HCT116 (cell line): ENCODE measurements around the gene IRF3. TPM values are rescaled to one million over a fixed set of nuclear protein-coding genes. Genes with fewer than 3 reads are reported as not detected.
A peak's percentile ranks its signal among the peaks of the same experiment; 100 is the strongest.

Source experiments
- ATAC-seq: fragments of 200-7000 bp; cut with Tn5 transposase; 2 replicates; pipeline ENCODE4 v1.9.1; 2020; ENCODE audit warnings: mild to moderate bottlenecking, moderate library complexity
- BruUV-seq: library from RNA; stranded (reverse); fragments of 400-500 nt; replicated peaks from 2 replicates; lab custom pipeline; 2021; lab: Mats Ljungman, UMichigan
- CTCF ChIA-PET: fragments of 300-600 bp; sonication (Branson Sonifier 250); formaldehyde crosslinking; loops from one replicate; lab custom pipeline; 2021; ENCODE audit warnings: antibody characterized with exemption; lab: Charles Lee
- POLR2A ChIA-PET: fragments of 300-600, 350-600 bp; sonication (Branson Sonifier 250); formaldehyde crosslinking; loops from one replicate; lab custom pipeline; 2021; ENCODE audit warnings: antibody characterized with exemption; lab: Charles Lee
- RAD21 ChIA-PET, 2 experiments: fragments of 300-600 bp; sonication (Branson Sonifier 250); formaldehyde crosslinking; loops; one replicate each; lab custom pipeline; 2023; ENCODE audit warnings: low total read pairs in 2 of 2; ENCODE audit not compliant: uncharacterized antibody in 2 of 2, unreplicated experiment in 2 of 2, low non-redundant PET in 1 of 2; lab: Charles Lee
- DNase-seq: peaks from one replicate; pipeline ENCODE4 v3.0.0-alpha.2; 2010; ENCODE audit warnings: low read depth, low spot score
- H2AFZ ChIP-seq: fragments of 200-600 bp; shearing (Covaris generic), sonication (generic); 2 replicates; pipeline ENCODE4 v1.6.1; 2017; ENCODE audit warnings: low read depth, mixed run types, mixed read lengths, antibody characterized with exemption, low read length; ENCODE audit not compliant: poor library complexity, severe bottlenecking
- H3K27ac ChIP-seq: 2 replicates; pipeline ENCODE4 v1.5.1; 2012; ENCODE audit warnings: low read depth, low read length
- H3K27me3 ChIP-seq: fragments of 200-600 bp; sonication (generic); 2 replicates; pipeline ENCODE4 v1.6.1; 2016; ENCODE audit warnings: mixed run types, low read length, mixed read lengths; ENCODE audit not compliant: insufficient read depth
- H3K36me3 ChIP-seq, 2 experiments: fragments of 200-500 bp in 1 of 2; fragments of 200-600 bp in 1 of 2; sonication (Bioruptor generic) in 1 of 2; sonication (generic) in 1 of 2; 2 replicates each; pipeline versions ENCODE4 v1.5.1 to v1.6.1; 2014 to 2016; ENCODE audit warnings: low read length in 2 of 2, inconsistent platforms in 1 of 2, mixed read lengths in 1 of 2, mixed run types in 1 of 2; ENCODE audit not compliant: insufficient read depth in 2 of 2, control insufficient read depth in 1 of 2
- H3K4me1 ChIP-seq, 2 experiments: fragments of 200-600 bp in 1 of 2; sonication (generic) in 1 of 2; 2 replicates each; pipeline versions ENCODE4 v1.5.1 to v1.6.1; 2012 to 2017; ENCODE audit warnings: low read length in 2 of 2, inconsistent platforms in 1 of 2, mild to moderate bottlenecking in 1 of 2, mixed read lengths in 1 of 2, mixed run types in 1 of 2, moderate library complexity in 1 of 2; ENCODE audit not compliant: insufficient read depth in 2 of 2, control insufficient read depth in 1 of 2
- H3K4me2 ChIP-seq: fragments of 200-600 bp; sonication (generic); 2 replicates; pipeline ENCODE4 v1.6.1; 2017; ENCODE audit warnings: mixed run types, low read length, mixed read lengths
- H3K4me3 ChIP-seq, 2 experiments: fragments of 200-600 bp in 1 of 2; sonication (generic) in 1 of 2; replicated peaks in 1 of 2; 2 replicates each; pipeline ENCODE4 v1.5.1; 2011 to 2016; ENCODE audit warnings: low read length in 2 of 2, control low read depth in 1 of 2, low read depth in 1 of 2, mild to moderate bottlenecking in 1 of 2, mixed read lengths in 1 of 2, mixed run types in 1 of 2
- H3K79me2 ChIP-seq: fragments of 200-600 bp; sonication (generic); 2 replicates; pipeline ENCODE4 v1.6.1; 2017; ENCODE audit warnings: mild to moderate bottlenecking, mixed run types, low read length, moderate library complexity, mixed read lengths; ENCODE audit not compliant: insufficient read depth
- H3K9ac ChIP-seq: fragments of 200-600 bp; sonication (generic); 2 replicates; pipeline ENCODE4 v1.6.1; 2016; ENCODE audit warnings: low read length, mixed read lengths
- H3K9me2 ChIP-seq: fragments of 200-600 bp; sonication (generic), shearing (Covaris generic); 2 replicates; pipeline ENCODE4 v1.6.1; 2017; ENCODE audit warnings: mixed run types, mild to moderate bottlenecking, moderate library complexity; ENCODE audit not compliant: insufficient read depth
- H3K9me3 ChIP-seq, 2 experiments: fragments of 200-500 bp in 1 of 2; fragments of 200-600 bp in 1 of 2; sonication (Bioruptor generic) in 1 of 2; sonication (generic) in 1 of 2; 2 replicates each; pipeline ENCODE4 v1.6.1; 2014 to 2017; ENCODE audit warnings: low read length in 2 of 2, mixed read lengths in 2 of 2, inconsistent platforms in 1 of 2, low read depth in 1 of 2, mild to moderate bottlenecking in 1 of 2, mixed run types in 1 of 2, moderate library complexity in 1 of 2; ENCODE audit not compliant: control insufficient read depth in 1 of 2, insufficient read depth in 1 of 2
- H4K20me1 ChIP-seq: fragments of 200-600 bp; sonication (generic), shearing (Covaris generic); 2 replicates; pipeline ENCODE4 v1.6.1; 2017; ENCODE audit warnings: mixed run types, mild to moderate bottlenecking, moderate library complexity; ENCODE audit not compliant: insufficient read depth
- JUND ChIP-seq: IDR thresholded peaks from 2 replicates; pipeline ENCODE4 v1.6.1; 2012
- POLR2A ChIP-seq: IDR thresholded peaks from 2 replicates; pipeline ENCODE4 v1.7.0; 2011; ENCODE audit warnings: borderline replicate concordance; ENCODE audit not compliant: insufficient read depth, insufficient read length; ENCODE audit errors: extremely low read depth
- ZFX ChIP-seq: fragments of 450-650 bp; IDR thresholded peaks from 2 replicates; pipeline ENCODE4 v1.6.1; 2017
- intact Hi-C: fragments of 100-400 bp; cut with micrococcal nuclease; formaldehyde crosslinking; loops from 2 replicates; pipeline ENCODE4 v1.10.0; 2022
- total RNA-seq: library from RNA; stranded (reverse); gene quantifications from one replicate; pipeline ENCODE4 v1.2.1, GENCODE V29; 2021; ENCODE audit not compliant: unreplicated experiment
- TF ChIP-seq, protein P1 (sequence below): IDR thresholded peaks from 2 replicates; pipeline ENCODE4 v1.6.1; 2011; ENCODE audit warnings: mild to moderate bottlenecking, low read length, moderate library complexity; ENCODE audit not compliant: insufficient replicate concordance; ENCODE audit errors: extremely low read depth
- TF ChIP-seq, protein P2 (sequence below): IDR thresholded peaks from 2 replicates; pipeline ENCODE4 v1.6.1; 2012
- TF ChIP-seq, protein P3 (sequence below), 3 experiments: fragments of 200-600 bp in 1 of 3; sonication (generic) in 1 of 3; IDR thresholded peaks in 2 of 3; conservative IDR thresholded peaks in 1 of 3; 2 replicates each; pipeline ENCODE4 v1.5.1; 2012 to 2017; ENCODE audit warnings: low read depth in 2 of 3, low read length in 2 of 3, antibody characterized with exemption in 1 of 3, borderline replicate concordance in 1 of 3, control low read depth in 1 of 3, mild to moderate bottlenecking in 1 of 3, mixed read lengths in 1 of 3, mixed run types in 1 of 3, moderate library complexity in 1 of 3; ENCODE audit not compliant: insufficient read depth in 1 of 3

Gene IRF3
- total RNA-seq, 1 experiment from 2014 or later: 129 TPM

DNA sequence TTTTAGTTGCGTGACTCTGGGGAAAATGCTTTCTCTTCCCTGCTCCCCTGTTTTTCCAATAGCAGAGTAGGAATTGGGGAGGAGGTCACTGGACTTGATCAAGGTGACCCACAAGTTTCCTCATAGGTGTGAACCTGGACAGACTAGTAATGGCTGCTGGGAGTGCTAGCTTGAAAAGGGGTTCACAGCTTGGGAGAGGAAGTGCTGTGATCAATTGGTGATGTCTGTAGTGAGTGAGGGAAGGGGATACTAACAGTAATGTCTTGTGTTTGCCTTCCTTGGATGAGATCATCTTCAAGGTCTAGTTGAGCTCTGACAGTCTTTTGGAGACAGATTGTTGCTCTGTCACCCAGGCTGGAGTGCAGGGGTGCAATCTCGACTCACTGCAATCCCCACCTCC, 1.8 kb upstream of the IRF3 start (continued):
- TF ChIP-seq, protein P1, sequence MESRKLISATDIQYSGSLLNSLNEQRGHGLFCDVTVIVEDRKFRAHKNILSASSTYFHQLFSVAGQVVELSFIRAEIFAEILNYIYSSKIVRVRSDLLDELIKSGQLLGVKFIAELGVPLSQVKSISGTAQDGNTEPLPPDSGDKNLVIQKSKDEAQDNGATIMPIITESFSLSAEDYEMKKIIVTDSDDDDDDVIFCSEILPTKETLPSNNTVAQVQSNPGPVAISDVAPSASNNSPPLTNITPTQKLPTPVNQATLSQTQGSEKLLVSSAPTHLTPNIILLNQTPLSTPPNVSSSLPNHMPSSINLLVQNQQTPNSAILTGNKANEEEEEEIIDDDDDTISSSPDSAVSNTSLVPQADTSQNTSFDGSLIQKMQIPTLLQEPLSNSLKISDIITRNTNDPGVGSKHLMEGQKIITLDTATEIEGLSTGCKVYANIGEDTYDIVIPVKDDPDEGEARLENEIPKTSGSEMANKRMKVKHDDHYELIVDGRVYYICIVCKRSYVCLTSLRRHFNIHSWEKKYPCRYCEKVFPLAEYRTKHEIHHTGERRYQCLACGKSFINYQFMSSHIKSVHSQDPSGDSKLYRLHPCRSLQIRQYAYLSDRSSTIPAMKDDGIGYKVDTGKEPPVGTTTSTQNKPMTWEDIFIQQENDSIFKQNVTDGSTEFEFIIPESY: no peak
- TF ChIP-seq JUND (no peak), POLR2A (no peak)
- TF ChIP-seq, protein P2, sequence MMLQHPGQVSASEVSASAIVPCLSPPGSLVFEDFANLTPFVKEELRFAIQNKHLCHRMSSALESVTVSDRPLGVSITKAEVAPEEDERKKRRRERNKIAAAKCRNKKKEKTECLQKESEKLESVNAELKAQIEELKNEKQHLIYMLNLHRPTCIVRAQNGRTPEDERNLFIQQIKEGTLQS: no peak

DNA sequence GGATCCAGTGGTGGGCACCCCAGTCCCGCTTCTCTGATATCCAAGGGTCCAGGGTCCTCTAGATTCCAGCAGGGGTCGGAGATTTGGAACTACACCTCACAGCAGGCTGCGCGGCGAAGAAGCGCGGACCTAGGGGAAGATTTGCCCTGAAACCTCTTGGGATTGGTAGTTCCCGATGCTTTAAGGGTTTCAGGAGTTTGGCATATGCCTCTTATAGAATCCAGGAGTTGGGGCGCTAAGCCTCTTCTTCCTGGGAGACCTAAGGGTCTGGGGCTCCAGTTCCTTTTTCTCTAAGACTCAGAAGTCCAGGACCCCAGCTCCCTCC, 425 bp upstream of the IRF3 start:
- intact Hi-C loops: no loop called here
- H2AFZ ChIP-seq: no peak overlapping the region
- H3K79me2 ChIP-seq: peaks cover 59% of the 10 kb centered on the region
- H4K20me1 ChIP-seq: no peaks in the 10 kb centered on the region
- peaks cover 3 to 36% of the 10 kb centered on the region in 2 experiments; a peak in 3 of 4 replicates for H3K36me3 ChIP-seq
- BruUV-seq: TSS peak; percentile 82
- no peaks in the 10 kb centered on the region for H3K9me3 ChIP-seq
- POLR2A ChIA-PET: interaction anchor here (2.2 to 2.9 kb wide), 2 partner anchors 9 to 24 kb away, joined by 15 to 53 read pairs; partner anchors contain the start of genes PRMT1 and SCAF1
- H3K9me2 ChIP-seq: no peaks in the 10 kb centered on the region
- H3K4me3 ChIP-seq: peak overlapping the region; percentile 90 to 95
- peak overlapping the region; percentile 91 for H3K9ac ChIP-seq
- peaks cover 6 to 30% of the 10 kb centered on the region in 2 experiments; a peak in 3 of 4 replicates for H3K4me1 ChIP-seq
- H3K27ac ChIP-seq: peak overlapping the region; percentile 95
- RAD21 ChIA-PET: no interaction called here
- peak overlapping the region; percentile 78 for H3K4me2 ChIP-seq
- CTCF ChIA-PET: interaction anchor here (2.0 kb wide), 1 partner anchor 11 kb away, joined by 6 read pairs; the partner anchor contains the start of gene PRMT1
- H3K27me3 ChIP-seq: no peaks in the 10 kb centered on the region
- ATAC-seq (peak; percentile 9), DNase-seq (no peak)
- no peak for TF ChIP-seq ZFX
- TF ChIP-seq, protein P3, sequence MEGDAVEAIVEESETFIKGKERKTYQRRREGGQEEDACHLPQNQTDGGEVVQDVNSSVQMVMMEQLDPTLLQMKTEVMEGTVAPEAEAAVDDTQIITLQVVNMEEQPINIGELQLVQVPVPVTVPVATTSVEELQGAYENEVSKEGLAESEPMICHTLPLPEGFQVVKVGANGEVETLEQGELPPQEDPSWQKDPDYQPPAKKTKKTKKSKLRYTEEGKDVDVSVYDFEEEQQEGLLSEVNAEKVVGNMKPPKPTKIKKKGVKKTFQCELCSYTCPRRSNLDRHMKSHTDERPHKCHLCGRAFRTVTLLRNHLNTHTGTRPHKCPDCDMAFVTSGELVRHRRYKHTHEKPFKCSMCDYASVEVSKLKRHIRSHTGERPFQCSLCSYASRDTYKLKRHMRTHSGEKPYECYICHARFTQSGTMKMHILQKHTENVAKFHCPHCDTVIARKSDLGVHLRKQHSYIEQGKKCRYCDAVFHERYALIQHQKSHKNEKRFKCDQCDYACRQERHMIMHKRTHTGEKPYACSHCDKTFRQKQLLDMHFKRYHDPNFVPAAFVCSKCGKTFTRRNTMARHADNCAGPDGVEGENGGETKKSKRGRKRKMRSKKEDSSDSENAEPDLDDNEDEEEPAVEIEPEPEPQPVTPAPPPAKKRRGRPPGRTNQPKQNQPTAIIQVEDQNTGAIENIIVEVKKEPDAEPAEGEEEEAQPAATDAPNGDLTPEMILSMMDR (IDR thresholded peaks at IDR 0.05 in 2 of 3, conservative IDR thresholded peaks at IDR 0.05 in 1 of 3; ENCODE audit: borderline replicate concordance in 1 of 3, insufficient read depth in 1 of 3, low read depth in 2 of 3, low read length in 2 of 3): 0 out of 6 replicates have a peak, but pooled peaks of 1 of the 3 experiments have one; percentile 10
